Astrocyte (in vitro differentiated cells and primary cell): Measurements from ENCODE around the gene NUBPL. TPM values are rescaled to one million over a fixed set of nuclear protein-coding genes. Genes with fewer than 3 reads are reported as not detected.

Experiments used
- DNase-seq: peaks from one replicate; pipeline ENCODE4 v3.0.0-alpha.2; 2010; ENCODE audit warnings: low read depth
- FAIRE-seq: peaks from 2 replicates; lab custom pipeline; 2011; peaks lifted over from hg19 to GRCh38; lab: Jason Lieb, UNC
- H2AFZ ChIP-seq: 2 replicates; pipeline ENCODE4 v1.6.0; 2012; ENCODE audit warnings: low read depth, low read length, inconsistent platforms
- H3K27ac ChIP-seq: 2 replicates; pipeline ENCODE4 v1.5.1; 2011; ENCODE audit warnings: low read depth, low read length, inconsistent platforms
- H3K27me3 ChIP-seq: 2 replicates; pipeline ENCODE4 v1.6.0; 2011; ENCODE audit warnings: low read length, inconsistent platforms; ENCODE audit not compliant: insufficient read depth
- H3K36me3 ChIP-seq: 2 replicates; pipeline ENCODE4 v1.5.1; 2011; ENCODE audit warnings: low read length, inconsistent platforms; ENCODE audit not compliant: insufficient read depth
- H3K4me1 ChIP-seq: 2 replicates; pipeline ENCODE4 v1.5.1; 2011; ENCODE audit warnings: low read length, inconsistent platforms; ENCODE audit not compliant: insufficient read depth
- H3K4me2 ChIP-seq: 2 replicates; pipeline ENCODE4 v1.6.0; 2012; ENCODE audit warnings: low read length, inconsistent platforms
- H3K4me3 ChIP-seq: 2 replicates; pipeline ENCODE4 v1.5.1; 2011; ENCODE audit warnings: low read depth, mild to moderate bottlenecking, low read length, inconsistent platforms; ENCODE audit not compliant: insufficient read depth
- H3K79me2 ChIP-seq: 2 replicates; pipeline ENCODE4 v1.6.0; 2012; ENCODE audit warnings: mild to moderate bottlenecking, low read length, inconsistent platforms; ENCODE audit not compliant: insufficient read depth
- H3K9ac ChIP-seq: 2 replicates; pipeline ENCODE4 v1.6.0; 2012; ENCODE audit warnings: mild to moderate bottlenecking, low read length, inconsistent platforms
- H3K9me3 ChIP-seq: 2 replicates; pipeline ENCODE4 v1.5.1; 2012; ENCODE audit warnings: low read depth, mild to moderate bottlenecking, low read length, inconsistent platforms; ENCODE audit not compliant: insufficient read depth
- H4K20me1 ChIP-seq: 2 replicates; pipeline ENCODE4 v1.6.0; 2012; ENCODE audit warnings: low read length, inconsistent platforms; ENCODE audit not compliant: insufficient read depth
- H3K27ac Mint-ChIP-seq: one replicate; pipeline ENCODE4 v1.8.0; 2021; ENCODE audit warnings: mild to moderate bottlenecking, mixed read lengths; ENCODE audit not compliant: unreplicated experiment
- H3K27me3 Mint-ChIP-seq: one replicate; pipeline ENCODE4 v1.8.0; 2021; ENCODE audit warnings: low read depth, mixed read lengths; ENCODE audit not compliant: unreplicated experiment
- H3K36me3 Mint-ChIP-seq: one replicate; pipeline ENCODE4 v1.8.0; 2021; ENCODE audit warnings: low read depth, mixed read lengths; ENCODE audit not compliant: unreplicated experiment
- H3K4me1 Mint-ChIP-seq: one replicate; pipeline ENCODE4 v1.8.0; 2021; ENCODE audit warnings: low read depth, mixed read lengths; ENCODE audit not compliant: unreplicated experiment
- H3K4me3 Mint-ChIP-seq: one replicate; pipeline ENCODE4 v1.8.0; 2021; ENCODE audit warnings: mild to moderate bottlenecking, moderate library complexity, mixed read lengths; ENCODE audit not compliant: unreplicated experiment
- H3K9me3 Mint-ChIP-seq: one replicate; pipeline ENCODE4 v1.8.0; 2021; ENCODE audit warnings: mild to moderate bottlenecking, mixed read lengths; ENCODE audit not compliant: unreplicated experiment
- EZH2 ChIP-seq: IDR thresholded peaks from 2 replicates; pipeline ENCODE4 v1.6.1; 2012; ENCODE audit warnings: mild to moderate bottlenecking, low read length, inconsistent platforms; ENCODE audit not compliant: insufficient read depth
- total RNA-seq: library from RNA; stranded (reverse); gene quantifications from 2 replicates; pipeline ENCODE4 v1.2.1, GENCODE V29; 2021
- TF ChIP-seq, protein P1 (sequence below): IDR thresholded peaks from 2 replicates; pipeline ENCODE4 v1.5.1; 2011; ENCODE audit warnings: low read depth, mild to moderate bottlenecking, inconsistent platforms, low read length, moderate library complexity; ENCODE audit not compliant: insufficient read depth

The NUBPL gene
- total RNA-seq, 1 donor from 2014 or later, result 9.0 TPM

GRCh38 chr14:31718985-31719384 is 157.8 kb downstream of the NUBPL start:
- Histone ChIP-seq H3K79me2 (no peaks in the 10 kb centered on the region), H3K27me3 (no peaks in the 10 kb centered on the region), H3K9ac (no peak overlapping the region), H3K36me3 (no peaks in the 10 kb centered on the region), H3K27ac (no peak overlapping the region), H3K9me3 (no peaks in the 10 kb centered on the region), H4K20me1 (no peaks in the 10 kb centered on the region), H2AFZ (no peak overlapping the region), H3K4me1 (no peaks in the 10 kb centered on the region), H3K4me2 (no peak overlapping the region), H3K4me3 (no peak overlapping the region)
- H3K4me3 Mint-ChIP-seq, result no peak overlapping the region
- TF ChIP-seq, protein P1, sequence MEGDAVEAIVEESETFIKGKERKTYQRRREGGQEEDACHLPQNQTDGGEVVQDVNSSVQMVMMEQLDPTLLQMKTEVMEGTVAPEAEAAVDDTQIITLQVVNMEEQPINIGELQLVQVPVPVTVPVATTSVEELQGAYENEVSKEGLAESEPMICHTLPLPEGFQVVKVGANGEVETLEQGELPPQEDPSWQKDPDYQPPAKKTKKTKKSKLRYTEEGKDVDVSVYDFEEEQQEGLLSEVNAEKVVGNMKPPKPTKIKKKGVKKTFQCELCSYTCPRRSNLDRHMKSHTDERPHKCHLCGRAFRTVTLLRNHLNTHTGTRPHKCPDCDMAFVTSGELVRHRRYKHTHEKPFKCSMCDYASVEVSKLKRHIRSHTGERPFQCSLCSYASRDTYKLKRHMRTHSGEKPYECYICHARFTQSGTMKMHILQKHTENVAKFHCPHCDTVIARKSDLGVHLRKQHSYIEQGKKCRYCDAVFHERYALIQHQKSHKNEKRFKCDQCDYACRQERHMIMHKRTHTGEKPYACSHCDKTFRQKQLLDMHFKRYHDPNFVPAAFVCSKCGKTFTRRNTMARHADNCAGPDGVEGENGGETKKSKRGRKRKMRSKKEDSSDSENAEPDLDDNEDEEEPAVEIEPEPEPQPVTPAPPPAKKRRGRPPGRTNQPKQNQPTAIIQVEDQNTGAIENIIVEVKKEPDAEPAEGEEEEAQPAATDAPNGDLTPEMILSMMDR, result no peak
- no peak for TF ChIP-seq EZH2
- H3K27me3 Mint-ChIP-seq, result no peaks in the 10 kb centered on the region
- H3K36me3 Mint-ChIP-seq, result no peaks in the 10 kb centered on the region
- H3K4me1 Mint-ChIP-seq, result no peaks in the 10 kb centered on the region
- peaks cover 3% of the 10 kb centered on the region for H3K9me3 Mint-ChIP-seq
- no peak overlapping the region for H3K27ac Mint-ChIP-seq
- DNase-seq, result no peak
- FAIRE-seq, result no peak

- H3K36me3 ChIP-seq, result no peaks in the 10 kb centered on the region
- H3K4me2 ChIP-seq, result no peak overlapping the region
- no peaks in the 10 kb centered on the region for H3K4me1 ChIP-seq
- Mint-ChIP-seq H3K36me3 (no peaks in the 10 kb centered on the region), H3K9me3 (peaks cover 6% of the 10 kb centered on the region), H3K27ac (no peak overlapping the region), H3K4me1 (no peaks in the 10 kb centered on the region), H3K27me3 (no peaks in the 10 kb centered on the region), H3K4me3 (no peak overlapping the region)
- no peaks in the 10 kb centered on the region for H3K27me3 ChIP-seq
- H2AFZ ChIP-seq, result no peak overlapping the region
- no peak for FAIRE-seq
- H3K27ac ChIP-seq, result no peak overlapping the region
- H3K9ac ChIP-seq, result no peak overlapping the region
- TF ChIP-seq, protein P1, result no peak
- TF ChIP-seq EZH2, result no peak
- H4K20me1 ChIP-seq, result no peaks in the 10 kb centered on the region
- H3K79me2 ChIP-seq, result no peaks in the 10 kb centered on the region
- H3K4me3 ChIP-seq, result no peak overlapping the region
- H3K9me3 ChIP-seq, result no peaks in the 10 kb centered on the region
- DNase-seq, result no peak
These were observed 165.1 kb downstream of the NUBPL start for GRCh38 chr14:31726337-31726736.

- no peak overlapping the region for H3K4me2 ChIP-seq
- no peak overlapping the region for H3K4me3 Mint-ChIP-seq
- H2AFZ ChIP-seq, result no peak overlapping the region
- no peak overlapping the region for H3K4me3 ChIP-seq
- no peak overlapping the region for H3K27ac Mint-ChIP-seq
- TF ChIP-seq, protein P1, result no peak
- TF ChIP-seq EZH2, result no peak
- no peaks in the 10 kb centered on the region for H3K4me1 ChIP-seq
- no peak overlapping the region for H3K9ac ChIP-seq
- H3K36me3 ChIP-seq, result no peaks in the 10 kb centered on the region
- H3K27me3 Mint-ChIP-seq, result no peaks in the 10 kb centered on the region
- no peaks in the 10 kb centered on the region for H3K27me3 ChIP-seq
- peaks cover 4% of the 10 kb centered on the region for H3K9me3 Mint-ChIP-seq
- H3K36me3 Mint-ChIP-seq, result no peaks in the 10 kb centered on the region
- no peaks in the 10 kb centered on the region for H4K20me1 ChIP-seq
- DNase-seq, result no peak
- H3K4me1 Mint-ChIP-seq, result no peaks in the 10 kb centered on the region
- no peak overlapping the region for H3K27ac ChIP-seq
- no peak for FAIRE-seq
- no peaks in the 10 kb centered on the region for H3K79me2 ChIP-seq
- no peaks in the 10 kb centered on the region for H3K9me3 ChIP-seq
These were observed 166.6 kb downstream of the NUBPL start for GRCh38 chr14:31727797-31728196.
